ENCODE data around the gene RIPOR3.
"Not testable (repeated sequence)": the region's sequence is repeated elsewhere in the genome, so short reads cannot be mapped to it uniquely, and the experiment has no call there.

Gene RIPOR3

DNA sequence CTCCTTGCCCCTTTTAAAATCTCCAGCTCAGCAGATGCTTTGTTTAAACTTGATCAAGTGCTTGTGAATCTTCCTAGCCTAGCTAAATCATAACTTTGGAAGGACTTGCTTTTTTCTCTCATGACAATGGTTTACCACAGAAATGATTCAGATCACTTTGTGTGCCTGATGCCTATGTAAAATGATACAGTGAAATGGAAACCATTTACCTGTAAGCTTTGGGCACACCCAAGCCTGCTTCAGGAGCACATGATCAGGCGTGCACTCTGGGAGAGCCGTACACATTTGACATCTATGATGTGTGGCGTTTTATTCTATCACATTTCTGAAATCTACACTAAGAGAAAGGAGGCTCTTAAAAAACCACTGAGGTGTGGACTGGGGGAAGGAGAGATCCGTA is 140.1 kb downstream of the RIPOR3 start:
- DNase-seq (ENCODE audit: low spot score), result no peak

DNA sequence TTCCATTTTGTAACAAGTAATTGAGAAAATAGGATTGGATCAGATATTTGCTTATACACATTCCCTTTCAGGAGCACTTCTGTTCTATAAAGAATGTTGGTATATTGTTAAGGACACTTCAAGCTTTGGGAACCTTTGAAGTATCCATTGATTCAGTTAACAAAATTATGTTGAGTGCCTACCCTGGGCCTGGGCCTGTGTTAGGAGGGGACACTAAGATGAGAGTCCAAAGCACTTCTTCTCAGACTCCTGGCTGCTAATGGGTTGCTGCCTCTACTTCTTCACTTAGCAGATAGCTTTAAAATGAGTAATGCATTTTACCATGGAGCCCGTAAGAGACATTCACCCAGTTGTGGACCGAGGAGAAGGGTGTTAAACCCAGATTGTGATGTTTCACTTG is 140.8 kb downstream of the RIPOR3 start:
- DNase-seq (ENCODE audit: low spot score), result no peak

DNA sequence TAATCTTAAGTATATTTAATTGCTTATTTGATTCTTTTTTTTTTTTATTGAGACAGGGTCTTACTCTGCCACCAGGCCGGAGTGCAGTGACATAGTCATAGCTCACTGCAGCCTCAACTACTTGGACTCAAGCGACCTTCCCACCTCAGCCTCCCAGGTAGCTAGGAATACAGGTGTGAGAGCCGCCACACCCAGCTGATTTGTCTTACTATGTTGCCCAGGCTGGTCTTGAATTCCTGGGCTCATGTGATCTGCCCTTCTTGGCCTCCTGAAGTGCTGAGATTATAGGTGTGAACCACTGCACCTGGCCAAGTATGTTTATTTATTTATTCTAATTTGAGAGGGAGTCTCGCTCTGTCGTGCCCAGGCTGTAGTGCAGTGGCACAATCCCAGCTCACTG is 142.9 kb downstream of the RIPOR3 start:
- DNase-seq (ENCODE audit: low spot score), result no peak

DNA sequence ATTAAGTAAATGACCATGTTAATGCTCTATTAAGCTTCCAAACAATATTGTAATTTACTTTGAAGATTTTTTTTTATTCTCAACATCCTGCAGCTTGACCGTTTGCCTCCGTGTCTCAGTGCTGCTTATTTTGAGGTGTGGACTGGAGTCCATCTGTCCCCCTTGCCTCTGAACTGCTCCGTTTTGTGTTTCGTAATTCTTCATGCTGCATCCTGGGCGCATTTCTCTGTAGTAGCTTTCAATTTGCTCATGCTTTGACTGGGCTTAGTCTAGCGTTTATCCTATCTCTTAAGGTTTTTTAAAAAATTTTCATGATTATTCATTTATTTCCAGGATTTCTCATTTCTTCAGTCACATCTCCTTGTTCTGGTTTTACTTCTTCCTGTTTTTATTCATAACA is 143.4 kb downstream of the RIPOR3 start:
- no peak for DNase-seq (ENCODE audit: low spot score)

DNA sequence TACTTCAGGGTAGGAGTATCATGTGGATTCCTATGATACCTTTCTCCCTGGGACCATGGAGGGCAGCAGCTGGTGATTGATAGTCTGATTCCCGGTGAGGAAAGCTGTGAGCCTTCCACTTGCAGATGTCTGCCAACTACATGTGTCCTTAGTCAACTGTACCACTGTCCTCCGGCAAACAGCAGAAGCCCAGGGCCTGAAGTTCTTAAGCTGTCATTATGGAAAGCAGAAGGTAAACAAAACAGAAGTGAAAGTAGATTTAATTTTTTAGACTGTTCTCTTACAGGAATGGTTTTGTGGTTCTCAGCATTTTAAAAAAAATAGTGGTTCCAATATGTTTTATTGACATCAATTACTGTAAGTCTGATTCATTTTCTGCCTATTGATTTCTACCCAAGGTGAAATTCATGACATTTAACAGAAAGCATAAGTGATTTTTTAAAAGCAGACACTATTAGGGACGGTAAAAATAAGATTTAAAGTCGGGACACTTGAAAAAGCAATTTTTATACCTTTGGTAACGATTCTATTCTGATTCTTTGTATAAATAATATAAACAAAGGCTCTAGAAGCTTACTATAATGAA is 144.5 kb downstream of the RIPOR3 start:
- DNase-seq (ENCODE audit: low spot score), result no peak

DNA sequence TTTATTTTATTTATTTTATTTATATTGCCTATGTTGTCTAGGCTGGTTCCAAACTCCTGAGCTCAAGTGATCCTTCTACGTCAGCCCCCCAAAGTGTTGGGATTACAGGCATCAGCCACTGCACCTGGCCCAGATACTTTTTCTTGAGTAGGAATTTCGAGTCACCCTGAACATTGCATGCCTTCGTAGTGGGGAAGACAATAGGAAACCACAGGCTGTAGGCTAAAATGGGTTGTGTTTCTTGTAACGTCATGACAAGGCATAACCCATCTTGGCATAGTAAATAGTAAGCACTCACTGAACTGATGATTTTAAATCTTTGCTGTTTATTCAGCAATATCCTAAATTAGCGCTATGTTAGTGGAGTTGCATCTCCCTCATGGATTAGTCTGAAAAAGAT is 146.2 kb downstream of the RIPOR3 start:
- no peak for DNase-seq (ENCODE audit: low spot score)

DNA sequence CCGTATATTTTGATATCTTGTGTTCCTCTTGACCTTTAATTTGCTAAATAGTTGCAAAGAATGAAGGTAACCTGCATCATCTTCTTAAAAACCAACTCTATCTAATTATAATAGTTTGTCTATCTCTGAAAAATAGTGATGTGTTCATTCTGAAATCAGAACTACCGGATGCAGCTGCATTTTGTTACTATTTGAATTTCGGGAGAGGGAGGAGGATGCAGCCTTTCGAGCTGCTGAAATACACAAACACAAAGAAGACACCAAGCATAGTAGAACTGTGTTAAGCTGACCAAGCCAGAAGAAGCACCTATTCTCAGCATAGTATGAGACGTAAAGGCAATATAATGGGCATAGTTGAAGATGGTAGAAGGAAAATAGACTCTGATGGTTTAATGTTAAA is 148.0 kb downstream of the RIPOR3 start:
- no peak for DNase-seq (ENCODE audit: low spot score)

DNA sequence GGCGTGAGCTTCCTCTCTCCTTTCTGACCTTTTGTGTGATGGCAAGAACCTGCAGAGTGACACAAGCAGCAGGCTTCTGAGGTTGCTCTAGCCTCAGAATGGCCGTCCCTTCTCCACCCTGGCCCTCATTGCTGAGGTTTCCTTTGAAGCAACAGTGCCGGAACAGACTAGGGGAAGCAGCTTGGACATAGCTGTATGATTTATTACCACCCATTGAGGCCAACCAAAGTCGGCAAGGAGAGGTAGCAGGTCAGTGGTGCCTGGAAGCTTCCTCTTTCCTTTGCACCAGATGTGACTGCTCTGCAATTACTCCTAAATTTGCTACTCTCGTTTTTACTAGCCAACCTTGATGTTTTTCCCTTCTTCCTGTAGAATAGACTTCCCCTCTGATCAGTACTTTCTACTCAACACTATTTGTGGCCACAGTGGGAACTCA is 149.7 kb downstream of the RIPOR3 start:
- DNase-seq (ENCODE audit: low spot score), result no peak

DNA sequence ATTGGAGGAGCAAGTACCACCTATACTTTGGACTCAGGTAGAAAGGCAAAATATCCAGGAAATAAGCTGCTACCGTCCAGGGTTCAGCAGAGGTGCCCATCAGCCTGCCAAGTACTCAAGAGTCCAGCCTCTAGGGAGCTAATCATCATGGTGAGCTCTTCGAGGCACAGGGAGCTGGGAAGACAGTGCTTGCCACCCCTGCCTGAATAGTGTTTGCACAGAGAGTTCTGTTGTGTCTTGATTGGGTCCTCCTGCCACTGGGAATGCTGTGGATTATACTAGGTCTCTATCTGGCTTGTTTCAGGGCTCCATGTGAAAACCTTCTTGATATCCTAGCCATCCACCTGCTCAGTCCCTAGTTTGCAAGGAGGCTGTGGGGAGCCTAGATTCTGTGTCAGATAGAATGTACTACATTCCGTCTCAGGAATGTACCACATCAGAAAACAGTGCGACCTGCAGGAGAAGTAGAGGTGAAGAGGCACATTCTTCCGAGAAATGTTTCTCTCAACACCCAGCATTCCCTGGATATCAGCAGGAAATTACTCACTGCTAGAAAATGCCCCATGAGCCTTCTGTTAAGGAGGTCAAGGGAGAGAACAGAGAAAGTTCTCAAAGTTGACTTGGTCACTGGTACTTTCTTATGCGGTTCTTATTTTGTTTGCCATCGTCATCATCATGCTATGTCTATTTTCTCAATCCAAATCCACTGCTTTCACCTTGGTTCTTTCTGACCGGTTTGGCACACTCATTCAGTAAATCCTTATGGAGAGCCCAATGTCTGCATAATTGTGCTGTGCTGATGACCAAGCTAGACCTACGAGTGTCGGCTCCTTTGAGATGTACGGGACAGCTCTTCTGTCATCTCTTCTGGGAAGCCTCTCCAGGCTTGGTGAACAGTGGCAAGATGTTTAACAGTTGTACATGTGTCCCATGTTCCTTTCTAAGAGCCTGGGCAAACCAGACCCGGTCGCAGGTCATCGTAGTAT is 150.4 kb downstream of the RIPOR3 start:
- peak; percentile 34 for DNase-seq (ENCODE audit: low spot score)

DNA sequence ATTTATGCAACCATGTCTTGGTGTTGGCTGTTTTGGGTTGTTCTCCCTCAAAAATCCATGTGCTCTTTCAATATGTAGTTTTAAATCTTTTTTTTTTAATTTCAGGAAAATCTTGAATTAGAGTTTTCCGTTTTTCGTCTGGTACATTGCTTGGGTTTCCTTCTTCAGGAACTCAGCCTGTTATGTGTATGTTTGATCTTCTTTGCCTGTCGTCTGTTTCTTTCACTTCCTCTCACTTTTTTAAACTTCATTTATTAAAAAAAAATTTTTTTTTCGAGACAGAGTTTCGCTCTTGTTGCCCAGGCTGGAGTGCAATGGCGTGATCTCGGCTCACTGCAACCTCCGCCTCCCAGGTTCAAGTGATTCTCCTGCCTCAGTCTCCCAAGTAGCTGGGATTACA is 151.5 kb downstream of the RIPOR3 start:
- DNase-seq (ENCODE audit: low spot score), result not testable (repeated sequence)

DNA sequence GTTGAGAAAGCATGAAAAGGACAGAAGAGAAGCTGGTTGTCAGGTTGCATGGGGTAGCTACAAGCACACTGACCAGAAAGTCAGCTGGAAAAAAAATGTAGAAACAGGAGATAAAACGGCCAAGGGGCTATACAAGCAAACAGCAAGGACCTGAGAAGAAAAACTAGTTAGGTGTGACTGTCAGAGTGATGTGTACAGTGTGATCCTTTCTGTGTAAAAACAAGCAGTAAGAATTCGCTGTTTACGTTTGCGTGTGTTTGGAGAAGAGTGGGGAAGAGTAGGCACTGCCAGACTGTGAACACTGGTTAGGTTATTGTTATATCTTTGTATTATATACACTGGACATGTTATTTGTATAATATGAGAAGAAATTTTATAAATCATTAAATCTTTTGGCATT is 153.1 kb downstream of the RIPOR3 start:
- DNase-seq (ENCODE audit: low spot score), result no peak

DNA sequence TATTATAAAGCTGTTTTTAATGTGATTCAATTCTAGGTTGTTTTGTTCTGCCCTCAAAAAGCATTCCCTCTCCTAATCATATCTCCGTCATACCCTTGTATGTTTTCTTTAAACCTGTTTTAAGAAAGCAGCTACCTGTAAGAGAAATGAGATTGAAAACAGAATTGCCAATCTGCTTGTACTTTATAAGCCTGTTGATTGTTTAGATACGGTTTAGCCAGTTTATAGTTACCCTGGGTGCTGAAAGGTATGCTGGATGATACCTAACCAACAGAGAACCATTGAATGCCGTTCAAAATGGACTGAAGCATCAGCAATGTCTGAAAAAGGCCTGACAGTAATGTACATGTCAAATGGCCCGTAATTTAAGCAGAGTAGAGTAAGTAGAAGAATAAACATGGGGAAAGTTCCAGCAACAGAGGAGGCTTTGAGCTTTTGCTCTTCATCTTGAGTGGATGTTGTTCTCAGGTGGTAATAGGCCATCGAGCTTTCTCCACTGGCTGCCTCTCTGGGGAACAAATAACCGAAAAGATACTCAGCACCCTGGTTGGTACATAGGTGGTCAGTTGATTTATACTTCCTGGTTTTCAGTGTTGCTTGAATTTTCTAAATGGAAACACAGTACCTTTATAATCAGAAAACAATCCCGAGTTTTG is 153.7 kb downstream of the RIPOR3 start:
- no peak for DNase-seq (ENCODE audit: low spot score)

DNA sequence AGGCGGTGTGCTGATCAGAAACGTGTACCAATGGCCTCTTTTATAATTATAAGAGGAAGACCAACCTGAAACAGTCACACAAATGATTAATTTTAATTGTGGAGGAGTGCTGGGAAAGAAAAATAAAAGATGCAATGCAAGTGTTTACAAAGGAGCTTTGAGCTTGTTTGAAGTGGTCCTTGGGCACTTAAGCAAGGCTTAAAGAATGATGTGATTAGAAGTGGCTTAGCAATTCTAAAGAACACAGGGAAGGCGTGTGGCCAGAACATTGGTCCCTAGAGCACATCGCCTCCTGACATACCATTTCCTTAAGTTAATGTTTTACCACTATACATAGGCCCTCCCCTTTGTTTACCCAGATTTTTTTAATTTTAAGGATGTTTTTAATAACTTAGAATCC is 155.0 kb downstream of the RIPOR3 start:
- DNase-seq (ENCODE audit: low spot score), result no peak

All from RKO (cell line).